Measurements from ENCODE around the gene CAMK4. TPM values are rescaled to one million over a fixed set of nuclear protein-coding genes. Genes with fewer than 3 reads are reported as not detected.

CAMK4 gene
- total RNA-seq, 1 experiment from 2014 or later: 6.3 TPM

- no peaks in the 10 kb centered on the region for H3K79me1 ChIP-seq (ENCODE audit: insufficient read depth, low read depth, low read length, poor library complexity, severe bottlenecking)
- H3K4me1 Mint-ChIP-seq: peaks cover 0 to 3% of the 10 kb centered on the region in 2 experiments; a peak in 1 of 4 replicates
- no peak overlapping the region for H2BK12ac ChIP-seq (ENCODE audit: insufficient read length, low read depth, low read length)
- H4K20me1 ChIP-seq (ENCODE audit: control insufficient read depth, insufficient read depth, insufficient read length): no peaks in the 10 kb centered on the region
- H3K27ac Mint-ChIP-seq: no peak overlapping the region
- H3K4me1 ChIP-seq (ENCODE audit: insufficient read depth, low read length): no peaks in the 10 kb centered on the region
- H2BK120ac ChIP-seq (ENCODE audit: low read depth, low read length, poor library complexity, severe bottlenecking): no peak overlapping the region
- H2BK5ac ChIP-seq (ENCODE audit: insufficient read length, low read length): no peak overlapping the region
- H3K23ac ChIP-seq (ENCODE audit: insufficient read length, low read depth, low read length): no peak overlapping the region
- H3K27me3 Mint-ChIP-seq (ENCODE audit: low read depth): no peaks in the 10 kb centered on the region
- H2BK15ac ChIP-seq (ENCODE audit: low read depth, low read length): no peak overlapping the region
- WGBS (ENCODE audit: extremely low coverage, insufficient read length, low lambda C conversion rate): no CpG with 5 or more reads among the region's 6 CpGs
- no peaks in the 10 kb centered on the region for H3K79me2 ChIP-seq (ENCODE audit: insufficient read depth, low read length)
- no peak overlapping the region for H4K8ac ChIP-seq (replicated peaks; ENCODE audit: insufficient read length, low read depth, low read length)
- no peaks in the 10 kb centered on the region for H3K9me3 Mint-ChIP-seq
- H3K56ac ChIP-seq (ENCODE audit: insufficient read length, low read depth, low read length): no peak overlapping the region
- no peak for DNase-seq
- H3K27ac ChIP-seq (ENCODE audit: insufficient read length, low read depth, low read length): no peak overlapping the region
- H3K9ac ChIP-seq (ENCODE audit: extremely low read depth, insufficient read length, low read length): no peak overlapping the region
- no peaks in the 10 kb centered on the region for H3K27me3 ChIP-seq (ENCODE audit: insufficient read depth, low read length)
- H3K4me3 Mint-ChIP-seq: no peak overlapping the region
- H3T11ph ChIP-seq (ENCODE audit: low read length): no peak overlapping the region
- H3K4me2 ChIP-seq (ENCODE audit: insufficient read depth, insufficient read length, low read length): no peak overlapping the region
- no peak for TF ChIP-seq CTCF (conservative IDR thresholded peaks at IDR 0.05)
- no peak overlapping the region for H3K18ac ChIP-seq (ENCODE audit: insufficient read length, low read depth, low read length)
- H3K14ac ChIP-seq (ENCODE audit: insufficient read depth, low read length): no peak overlapping the region
- no peak overlapping the region for H4K91ac ChIP-seq (ENCODE audit: insufficient read length, low read depth, low read length)
- H3K4ac ChIP-seq (ENCODE audit: low read depth, low read length): no peak overlapping the region
- H2AFZ ChIP-seq (ENCODE audit: low read length): no peak overlapping the region
- H4K5ac ChIP-seq (ENCODE audit: insufficient read length, low read depth, low read length): no peak overlapping the region
- no peaks in the 10 kb centered on the region for H3K36me3 Mint-ChIP-seq (ENCODE audit: insufficient read depth in 1 of 3, low read depth in 3 of 3)
- no peak overlapping the region for H2BK20ac ChIP-seq (ENCODE audit: low read depth, low read length, poor library complexity, severe bottlenecking)
- H3K9me3 ChIP-seq (ENCODE audit: control insufficient read depth, low read depth, low read length): no peaks in the 10 kb centered on the region
- H2AK5ac ChIP-seq (ENCODE audit: insufficient read length, low read length): no peak overlapping the region
- no peaks in the 10 kb centered on the region for H3K23me2 ChIP-seq (ENCODE audit: insufficient read length, low read depth, low read length, poor library complexity, severe bottlenecking)
Measured at GRCh38 chr5:111383288-111383970, 159.2 kb downstream of the CAMK4 start.
